ENCODE data around the gene RACGAP1. TPM values are rescaled to one million over a fixed set of nuclear protein-coding genes. Genes with fewer than 3 reads are reported as not detected.

Gene RACGAP1
- total RNA-seq, 6 experiments from 2014 or later = 52.6 to 119 (median 104) TPM

DNA sequence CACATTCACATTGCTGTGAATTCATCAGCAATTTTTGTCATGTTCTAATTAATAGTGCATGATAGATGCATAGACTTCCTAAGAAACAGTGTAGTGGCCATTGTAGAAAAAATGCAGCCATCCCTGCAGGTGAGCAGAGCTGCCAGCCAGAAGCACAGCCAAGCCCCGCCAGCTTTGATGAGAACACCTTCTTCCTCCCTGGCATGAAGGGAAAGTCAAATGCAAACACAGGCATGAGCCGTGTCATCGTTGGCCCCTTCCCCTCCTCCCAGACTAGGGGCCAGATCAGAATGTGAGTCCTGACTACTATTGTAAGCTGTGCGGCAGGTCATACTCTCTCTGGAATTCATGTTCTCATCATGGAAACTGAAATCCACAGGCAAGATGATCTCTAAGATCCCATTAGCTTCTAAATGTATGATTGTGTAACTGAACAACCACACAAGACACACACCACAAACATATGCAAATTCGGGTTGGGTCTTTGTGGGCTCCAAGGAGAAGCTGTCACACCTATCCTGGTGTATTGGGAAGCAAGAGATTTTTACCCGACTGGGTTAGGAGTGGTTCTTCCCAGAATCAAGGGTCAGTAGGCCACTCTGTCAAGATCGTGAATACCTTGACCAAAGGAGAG lies 77.6 kb downstream of the RACGAP1 start:
- H3K36me3 Mint-ChIP-seq (ENCODE audit: low read depth) = no peaks in the 10 kb centered on the region
- DNase-seq = no peak
- H3K27me3 Mint-ChIP-seq (ENCODE audit: insufficient read depth) = peaks cover 26% of the 10 kb centered on the region
- H3K4me1 Mint-ChIP-seq (ENCODE audit: low read depth) = peaks cover 12% of the 10 kb centered on the region
- no peaks in the 10 kb centered on the region for H3K9me3 Mint-ChIP-seq
- H3K4me3 Mint-ChIP-seq = no peak overlapping the region
- no peak overlapping the region for H3K27ac Mint-ChIP-seq
- TF ChIP-seq, protein P1, sequence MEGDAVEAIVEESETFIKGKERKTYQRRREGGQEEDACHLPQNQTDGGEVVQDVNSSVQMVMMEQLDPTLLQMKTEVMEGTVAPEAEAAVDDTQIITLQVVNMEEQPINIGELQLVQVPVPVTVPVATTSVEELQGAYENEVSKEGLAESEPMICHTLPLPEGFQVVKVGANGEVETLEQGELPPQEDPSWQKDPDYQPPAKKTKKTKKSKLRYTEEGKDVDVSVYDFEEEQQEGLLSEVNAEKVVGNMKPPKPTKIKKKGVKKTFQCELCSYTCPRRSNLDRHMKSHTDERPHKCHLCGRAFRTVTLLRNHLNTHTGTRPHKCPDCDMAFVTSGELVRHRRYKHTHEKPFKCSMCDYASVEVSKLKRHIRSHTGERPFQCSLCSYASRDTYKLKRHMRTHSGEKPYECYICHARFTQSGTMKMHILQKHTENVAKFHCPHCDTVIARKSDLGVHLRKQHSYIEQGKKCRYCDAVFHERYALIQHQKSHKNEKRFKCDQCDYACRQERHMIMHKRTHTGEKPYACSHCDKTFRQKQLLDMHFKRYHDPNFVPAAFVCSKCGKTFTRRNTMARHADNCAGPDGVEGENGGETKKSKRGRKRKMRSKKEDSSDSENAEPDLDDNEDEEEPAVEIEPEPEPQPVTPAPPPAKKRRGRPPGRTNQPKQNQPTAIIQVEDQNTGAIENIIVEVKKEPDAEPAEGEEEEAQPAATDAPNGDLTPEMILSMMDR (IDR thresholded peaks at IDR 0.05) = no peak

DNA sequence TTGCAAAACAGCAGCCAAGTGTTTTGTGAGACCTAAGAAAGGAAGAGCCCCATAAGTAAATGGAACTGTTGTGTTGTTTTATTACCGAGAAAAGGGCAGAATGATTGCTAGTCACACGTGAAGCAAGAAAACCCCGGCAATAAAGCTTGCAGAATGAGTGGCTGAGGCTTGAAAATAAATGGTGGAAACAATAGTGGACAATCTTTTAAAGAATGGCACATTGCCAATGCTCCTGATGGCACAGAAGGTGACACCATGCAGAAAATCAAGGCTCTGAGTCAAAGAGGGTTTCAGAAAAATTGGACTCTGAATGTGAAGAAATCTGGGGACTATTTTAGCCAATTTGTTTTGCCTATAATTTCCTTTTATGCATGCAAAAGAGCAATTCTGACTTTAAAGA lies 78.8 kb downstream of the RACGAP1 start:
- Mint-ChIP-seq H3K4me3 (no peak overlapping the region), H3K4me1 (ENCODE audit: low read depth) (peaks cover 12% of the 10 kb centered on the region), H3K36me3 (ENCODE audit: low read depth) (no peaks in the 10 kb centered on the region), H3K27ac (no peak overlapping the region), H3K27me3 (ENCODE audit: insufficient read depth) (peaks cover 26% of the 10 kb centered on the region), H3K9me3 (no peaks in the 10 kb centered on the region)
- TF ChIP-seq, protein P1 (IDR thresholded peaks at IDR 0.05) = no peak
- DNase-seq = no peak

DNA sequence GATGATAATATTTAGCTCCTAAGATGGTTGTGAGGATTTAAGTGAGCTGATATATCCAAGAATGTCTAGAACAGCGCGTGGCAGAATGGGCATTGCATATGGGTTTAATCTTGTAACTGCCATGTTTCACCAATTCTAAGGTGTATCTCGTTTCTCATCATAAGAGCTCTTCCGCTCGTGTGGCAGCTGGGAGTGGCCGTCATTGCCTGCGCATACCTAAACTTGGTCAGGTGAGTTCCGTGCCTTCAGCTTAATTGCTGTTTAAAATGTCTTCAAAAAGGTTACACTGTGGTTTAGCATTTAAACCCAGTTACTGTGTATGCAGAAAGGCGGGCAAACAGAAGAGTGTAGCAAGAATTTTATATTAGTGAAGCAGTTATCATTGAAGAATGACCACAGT lies 79.2 kb downstream of the RACGAP1 start:
- TF ChIP-seq, protein P1 (IDR thresholded peaks at IDR 0.05) = no peak
- Mint-ChIP-seq H3K4me1 (ENCODE audit: low read depth) (peaks cover 12% of the 10 kb centered on the region), H3K36me3 (ENCODE audit: low read depth) (no peaks in the 10 kb centered on the region), H3K27me3 (ENCODE audit: insufficient read depth) (peaks cover 24% of the 10 kb centered on the region), H3K4me3 (no peak overlapping the region), H3K27ac (no peak overlapping the region), H3K9me3 (no peaks in the 10 kb centered on the region)
- no peak for DNase-seq

DNA sequence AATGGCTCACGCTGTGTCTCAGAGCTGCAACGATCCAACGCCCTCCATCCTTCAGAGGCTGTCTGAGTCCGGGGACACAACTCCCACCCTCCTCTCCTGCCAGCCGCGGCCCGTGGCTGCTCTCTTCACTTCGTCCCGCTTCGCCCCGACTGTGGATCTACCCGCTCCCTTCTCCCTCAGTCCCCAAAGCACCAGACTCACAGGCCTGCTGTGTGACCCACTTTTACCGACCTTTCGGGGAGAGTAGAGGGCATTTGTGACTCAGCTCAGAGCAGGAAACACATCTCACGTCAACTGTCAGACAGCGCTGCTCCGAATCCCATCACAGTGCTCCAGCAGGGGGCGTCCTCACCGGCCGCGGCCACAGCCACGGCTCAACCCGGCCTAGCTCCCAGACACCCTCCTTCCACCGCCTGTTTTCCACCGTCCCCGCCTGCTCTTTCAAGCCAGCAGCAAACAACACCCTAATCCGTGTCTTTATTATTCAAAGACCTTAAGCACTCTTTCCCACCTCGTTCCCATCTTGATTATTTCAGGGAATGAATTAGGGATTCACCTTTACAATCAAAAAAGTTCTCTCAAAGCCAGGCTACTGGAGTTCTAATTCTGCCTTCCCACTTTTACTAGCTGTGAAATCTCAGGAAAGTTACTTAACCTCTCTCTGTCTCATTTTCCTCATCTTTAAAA lies 79.8 kb downstream of the RACGAP1 start:
- H3K4me1 Mint-ChIP-seq (ENCODE audit: low read depth) = peaks cover 12% of the 10 kb centered on the region
- H3K27ac Mint-ChIP-seq = no peak overlapping the region; the same call in 1 of the 2 replicates
- H3K4me3 Mint-ChIP-seq = peak overlapping the region; percentile 58; the same call in 1 of the 2 replicates
- TF ChIP-seq, protein P1 (IDR thresholded peaks at IDR 0.05) = peak; percentile 95
- H3K9me3 Mint-ChIP-seq = no peaks in the 10 kb centered on the region
- DNase-seq = peak; percentile 68
- no peaks in the 10 kb centered on the region for H3K36me3 Mint-ChIP-seq (ENCODE audit: low read depth)
- H3K27me3 Mint-ChIP-seq (ENCODE audit: insufficient read depth) = peaks cover 22% of the 10 kb centered on the region

DNA sequence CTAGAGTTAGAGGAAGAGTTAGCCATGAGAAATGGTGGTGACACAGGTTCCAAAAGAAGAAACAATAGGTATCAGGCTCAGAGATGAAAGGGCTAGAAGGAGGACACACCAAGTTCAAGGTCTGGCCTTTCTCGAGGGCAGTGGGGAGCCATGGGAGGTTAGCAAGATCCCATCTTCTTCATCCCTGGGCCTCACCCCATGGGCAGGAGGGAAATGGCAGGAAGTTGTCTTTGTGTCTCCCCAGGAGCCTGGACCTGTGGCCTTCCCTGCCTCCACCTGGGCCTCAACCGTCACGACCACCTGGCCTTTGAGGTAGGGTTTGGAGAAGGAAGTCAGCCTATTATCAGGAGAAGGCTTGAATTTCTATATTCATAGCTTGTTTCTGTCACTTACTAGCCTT lies 80.6 kb downstream of the RACGAP1 start:
- H3K9me3 Mint-ChIP-seq = no peaks in the 10 kb centered on the region
- peaks cover 12% of the 10 kb centered on the region for H3K4me1 Mint-ChIP-seq (ENCODE audit: low read depth)
- no peaks in the 10 kb centered on the region for H3K36me3 Mint-ChIP-seq (ENCODE audit: low read depth)
- no peak overlapping the region for H3K4me3 Mint-ChIP-seq
- H3K27ac Mint-ChIP-seq = no peak overlapping the region
- peaks cover 16% of the 10 kb centered on the region for H3K27me3 Mint-ChIP-seq (ENCODE audit: insufficient read depth)
- TF ChIP-seq, protein P1 (IDR thresholded peaks at IDR 0.05) = no peak
- DNase-seq = no peak

All from HFFc6 (cell line).